A673 (cell line): Measurements from ENCODE around the gene KEL. TPM values are rescaled to one million over a fixed set of nuclear protein-coding genes. Genes with fewer than 3 reads are reported as not detected.

ENCODE experiments used
- BruUV-seq: library from RNA; stranded (reverse); fragments of 400-500 nt; replicated peaks from 2 replicates; lab custom pipeline; 2021; lab: Mats Ljungman, UMichigan
- CTCF ChIA-PET: fragments of 300-600 bp; sonication (Branson Sonifier 250); formaldehyde crosslinking; loops from one replicate; lab custom pipeline; 2022; ENCODE audit warnings: antibody characterized with exemption; lab: Charles Lee
- POLR2A ChIA-PET: fragments of 300-600 bp; sonication (Branson Sonifier 250); formaldehyde crosslinking; loops from one replicate; lab custom pipeline; 2022; ENCODE audit warnings: antibody characterized with exemption; ENCODE audit not compliant: low non-redundant PET; lab: Charles Lee
- DNase-seq: peaks from one replicate; pipeline ENCODE4 v3.0.0-alpha.2; 2015; ENCODE audit warnings: low spot score
- H3K27ac ChIP-seq: fragments of 200-600 bp; sonication (generic); 2 replicates; pipeline ENCODE4 v1.5.1; 2016; ENCODE audit warnings: mixed run types, low read depth, mild to moderate bottlenecking, mixed read lengths, antibody characterized with exemption, low read length; ENCODE audit not compliant: poor library complexity, severe bottlenecking
- H3K27me3 ChIP-seq: fragments of 200-600 bp; sonication (generic); replicated peaks from 2 replicates; pipeline ENCODE4 v1.6.1; 2017; ENCODE audit warnings: mixed run types, low read depth, mild to moderate bottlenecking, mixed read lengths, antibody characterized with exemption, low read length; ENCODE audit not compliant: insufficient read depth, poor library complexity
- H3K36me3 ChIP-seq: fragments of 200-600 bp; sonication (generic); 2 replicates; pipeline ENCODE4 v1.6.1; 2016; ENCODE audit warnings: mixed run types, mild to moderate bottlenecking, mixed read lengths, antibody characterized with exemption, low read length; ENCODE audit not compliant: insufficient read depth, poor library complexity, severe bottlenecking
- H3K4me1 ChIP-seq: fragments of 200-600 bp; sonication (generic); 2 replicates; pipeline ENCODE4 v1.6.1; 2017; ENCODE audit warnings: mixed run types, mild to moderate bottlenecking, mixed read lengths, antibody characterized with exemption, low read length; ENCODE audit not compliant: insufficient read depth, poor library complexity, severe bottlenecking
- H3K4me3 ChIP-seq: fragments of 200-600 bp; sonication (generic); 2 replicates; pipeline ENCODE4 v1.5.1; 2016; ENCODE audit warnings: low read depth, mixed run types, mild to moderate bottlenecking, mixed read lengths, low read length; ENCODE audit not compliant: poor library complexity, severe bottlenecking
- H3K9me3 ChIP-seq: fragments of 200-600 bp; sonication (generic); 2 replicates; pipeline ENCODE4 v1.6.1; 2016; ENCODE audit warnings: mixed run types, low read depth, mild to moderate bottlenecking, mixed read lengths, antibody characterized with exemption, low read length; ENCODE audit not compliant: poor library complexity, severe bottlenecking
- CTCF ChIP-seq: fragments of 300-800, 200-600 bp; sonication (generic); conservative IDR thresholded peaks from 2 replicates; pipeline ENCODE4 v1.5.1; 2017; ENCODE audit warnings: low read depth, mild to moderate bottlenecking, antibody characterized with exemption, low read length, moderate library complexity, mixed read lengths
- EZH2 ChIP-seq: fragments of 200-600 bp; sonication (generic); IDR thresholded peaks from 2 replicates; pipeline ENCODE4 v1.6.1; 2017; ENCODE audit warnings: borderline replicate concordance, low read depth, mild to moderate bottlenecking, mixed read lengths, antibody characterized with exemption, low read length; ENCODE audit not compliant: poor library complexity, severe bottlenecking
- intact Hi-C: fragments of 100-400 bp; cut with micrococcal nuclease; formaldehyde crosslinking; loops from one replicate; pipeline ENCODE4 v1.10.0; 2022; ENCODE audit not compliant: unreplicated experiment
- total RNA-seq: library from RNA; stranded (reverse); gene quantifications from 2 replicates; pipeline ENCODE4 v1.2.3, GENCODE V29; 2021

Gene KEL
- total RNA-seq, 1 experiment from 2014 or later: not detected

DNA sequence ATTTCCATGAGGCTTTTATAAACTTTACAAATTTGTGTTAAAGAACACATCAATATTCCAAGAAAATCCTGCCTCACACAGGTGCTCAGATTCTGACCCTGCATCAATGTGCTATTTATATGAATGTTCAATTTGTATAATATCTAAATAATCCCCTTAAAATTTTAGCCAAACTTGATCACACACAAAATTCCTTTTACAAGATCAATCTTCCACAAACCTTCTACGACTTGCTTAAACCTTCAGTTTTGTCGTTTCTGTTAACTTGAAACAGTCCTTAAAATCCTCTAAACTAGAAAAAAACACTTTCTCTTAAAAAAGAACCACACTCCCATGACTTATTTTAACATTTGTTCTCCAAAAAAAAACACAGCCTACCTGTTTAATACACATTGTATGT lies 56.4 kb downstream of the KEL start:
- POLR2A ChIA-PET: no interaction called here

DNA sequence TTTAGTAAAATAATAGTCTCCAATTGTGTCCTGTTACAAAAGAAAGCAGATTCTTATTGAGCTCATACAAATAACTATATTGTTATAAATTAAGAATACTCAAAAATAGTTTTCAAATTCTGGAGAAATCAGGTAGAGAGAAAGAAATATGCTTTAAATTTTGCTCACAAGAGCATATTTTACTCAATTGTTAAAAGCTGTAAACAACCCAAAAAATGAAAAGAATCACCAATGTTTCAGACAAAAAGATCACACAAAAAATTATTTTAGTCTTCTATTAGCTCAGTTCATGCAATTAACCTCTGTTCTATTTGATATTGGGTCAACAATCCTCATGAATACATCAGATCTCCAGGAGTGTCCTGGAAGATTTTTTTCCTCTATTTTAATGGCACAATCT lies 58.0 kb downstream of the KEL start:
- DNase-seq: no peak
- H3K9me3 ChIP-seq: peaks cover 7% of the 10 kb centered on the region
- BruUV-seq: no TSS peak
- H3K4me3 ChIP-seq: no peak overlapping the region
- ChIA-PET POLR2A (no interaction called here), CTCF (no interaction called here)
- H3K4me1 ChIP-seq: no peaks in the 10 kb centered on the region
- intact Hi-C loops: no loop called here
- no peak overlapping the region for H3K27ac ChIP-seq
- H3K27me3 ChIP-seq: no peaks in the 10 kb centered on the region
- no peak for TF ChIP-seq EZH2
- no peak for TF ChIP-seq CTCF
- no peaks in the 10 kb centered on the region for H3K36me3 ChIP-seq

More for the DNA sequence above, 56.4 kb downstream of the KEL start:
- no peaks in the 10 kb centered on the region for H3K4me1 ChIP-seq
- intact Hi-C loops: no loop called here
- CTCF ChIA-PET: no interaction called here
- peaks cover 7% of the 10 kb centered on the region for H3K9me3 ChIP-seq
- peaks cover 4% of the 10 kb centered on the region for H3K27me3 ChIP-seq
- no peak overlapping the region for H3K27ac ChIP-seq
- TF ChIP-seq EZH2 (no peak), CTCF (no peak)
- H3K36me3 ChIP-seq: no peaks in the 10 kb centered on the region
- BruUV-seq: no TSS peak
- DNase-seq: no peak
- no peak overlapping the region for H3K4me3 ChIP-seq

- BruUV-seq: no TSS peak
- TF ChIP-seq EZH2 (no peak), CTCF (no peak)
- Histone ChIP-seq H3K4me3 (no peak overlapping the region), H3K27ac (no peak overlapping the region), H3K27me3 (no peaks in the 10 kb centered on the region), H3K9me3 (peaks cover 7% of the 10 kb centered on the region), H3K36me3 (no peaks in the 10 kb centered on the region), H3K4me1 (no peaks in the 10 kb centered on the region)
- no peak for DNase-seq
- intact Hi-C loops: no loop called here
- CTCF ChIA-PET: no interaction called here
- POLR2A ChIA-PET: no interaction called here
These were observed 60.5 kb downstream of the KEL start for GRCh38 chr7:142901426-142902259.
